NK-92 treated with Interleukin-12 subunit alpha and Interleukin-12 subunit beta, amount 100 ng/mL, for 24 hours (cell line): Measurements from ENCODE around the gene PLK5.
"Not testable (repeated sequence)": the region's sequence is repeated elsewhere in the genome, so short reads cannot be mapped to it uniquely, and the experiment has no call there.

Experiments used
- DNase-seq: peaks from one replicate; lab custom pipeline; 2025; lab: John Stamatoyannopoulos, UW

The PLK5 gene

GRCh38 chr19:1507763-1508506 is 15.9 kb upstream of the PLK5 start:
- no peak for DNase-seq

- no peak for DNase-seq
Measured at GRCh38 chr19:1508507-1508856, 15.4 kb upstream of the PLK5 start.

GRCh38 chr19:1509602-1510441 is 14.1 kb upstream of the PLK5 start:
- no peak for DNase-seq

- DNase-seq, result no peak
Measured at GRCh38 chr19:1510442-1510806, 13.5 kb upstream of the PLK5 start.

GRCh38 chr19:1510807-1511206 is 13.1 kb upstream of the PLK5 start:
- DNase-seq, result no peak

GRCh38 chr19:1511318-1512317 is 12.3 kb upstream of the PLK5 start:
- no peak for DNase-seq

- DNase-seq, result no peak
Measured at GRCh38 chr19:1512671-1513498, 11.0 kb upstream of the PLK5 start, which contains the start of gene ADAMTSL5. ADAMTSL5 (minus strand) TSS chr19:1513019; CDS start chr19:1510943, 2,076 bp downstream.

GRCh38 chr19:1513499-1514294 is 10.2 kb upstream of the PLK5 start:
- no peak for DNase-seq

- DNase-seq, result no peak
Measured at GRCh38 chr19:1514295-1514661, 9.6 kb upstream of the PLK5 start.

GRCh38 chr19:1514986-1515721 is 8.7 kb upstream of the PLK5 start:
- no peak for DNase-seq

- DNase-seq, result no peak
Measured at GRCh38 chr19:1516395-1516753, 7.5 kb upstream of the PLK5 start.

GRCh38 chr19:1518471-1518870 is 5.4 kb upstream of the PLK5 start:
- no peak for DNase-seq

GRCh38 chr19:1519802-1520201 is 4.1 kb upstream of the PLK5 start:
- not testable (repeated sequence) for DNase-seq

GRCh38 chr19:1520203-1520780 is 3.6 kb upstream of the PLK5 start:
- no peak for DNase-seq

- DNase-seq, result no peak
Measured at GRCh38 chr19:1521636-1522035, 2.2 kb upstream of the PLK5 start.

GRCh38 chr19:1522061-1522460 is 1.8 kb upstream of the PLK5 start:
- no peak for DNase-seq

- no peak for DNase-seq
Measured at GRCh38 chr19:1522838-1523237, 1.0 kb upstream of the PLK5 start.

- no peak for DNase-seq
Measured at GRCh38 chr19:1524287-1524971, 552 bp downstream of the PLK5 start.

- DNase-seq, result no peak
Measured at GRCh38 chr19:1524972-1525325, 1.1 kb downstream of the PLK5 start.
